Lower leg skin (tissue), 3 donors: Measurements from ENCODE around the gene F8.

Source experiments
- POLR2A ChIP-seq, 2 donors: fragments of 450-650 bp; IDR thresholded peaks; one replicate each; pipeline ENCODE4 v1.6.1; 2016 to 2017; ENCODE audit warnings: antibody characterized with exemption in 2 of 2, mild to moderate bottlenecking in 1 of 2, moderate library complexity in 1 of 2
- TF ChIP-seq, protein P1 (sequence below), 3 donors: fragments of 450-650 bp; IDR thresholded peaks; one replicate each; pipeline ENCODE4 v1.5.1; 2016; ENCODE audit warnings: antibody characterized with exemption in 3 of 3, mild to moderate bottlenecking in 3 of 3, moderate library complexity in 2 of 3

DNA sequence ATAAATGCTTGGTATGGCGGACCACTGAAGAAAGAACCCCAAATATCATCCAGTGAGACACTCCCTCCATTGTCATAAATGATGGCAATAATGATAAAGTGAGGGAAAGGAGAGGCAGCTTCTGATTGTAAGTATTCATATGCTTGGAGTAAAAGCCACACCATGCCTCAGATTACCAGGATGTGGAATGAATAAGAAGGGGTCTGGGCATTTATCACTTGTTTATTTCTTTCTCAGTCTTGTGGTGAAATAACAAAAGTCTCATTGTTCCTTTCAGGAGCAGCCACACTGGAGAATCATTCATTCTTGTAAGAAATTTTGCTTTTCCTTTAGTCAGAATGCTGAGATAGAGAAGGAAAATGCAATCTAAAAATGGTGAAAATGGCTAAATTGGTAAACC is 21.7 kb downstream of the F8 start:
- TF ChIP-seq, protein P1, sequence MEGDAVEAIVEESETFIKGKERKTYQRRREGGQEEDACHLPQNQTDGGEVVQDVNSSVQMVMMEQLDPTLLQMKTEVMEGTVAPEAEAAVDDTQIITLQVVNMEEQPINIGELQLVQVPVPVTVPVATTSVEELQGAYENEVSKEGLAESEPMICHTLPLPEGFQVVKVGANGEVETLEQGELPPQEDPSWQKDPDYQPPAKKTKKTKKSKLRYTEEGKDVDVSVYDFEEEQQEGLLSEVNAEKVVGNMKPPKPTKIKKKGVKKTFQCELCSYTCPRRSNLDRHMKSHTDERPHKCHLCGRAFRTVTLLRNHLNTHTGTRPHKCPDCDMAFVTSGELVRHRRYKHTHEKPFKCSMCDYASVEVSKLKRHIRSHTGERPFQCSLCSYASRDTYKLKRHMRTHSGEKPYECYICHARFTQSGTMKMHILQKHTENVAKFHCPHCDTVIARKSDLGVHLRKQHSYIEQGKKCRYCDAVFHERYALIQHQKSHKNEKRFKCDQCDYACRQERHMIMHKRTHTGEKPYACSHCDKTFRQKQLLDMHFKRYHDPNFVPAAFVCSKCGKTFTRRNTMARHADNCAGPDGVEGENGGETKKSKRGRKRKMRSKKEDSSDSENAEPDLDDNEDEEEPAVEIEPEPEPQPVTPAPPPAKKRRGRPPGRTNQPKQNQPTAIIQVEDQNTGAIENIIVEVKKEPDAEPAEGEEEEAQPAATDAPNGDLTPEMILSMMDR (IDR thresholded peaks at IDR 0.05) = no peak
- TF ChIP-seq POLR2A (IDR thresholded peaks at IDR 0.05) = no peak
